Endothelial cell of umbilical vein (primary cell): ENCODE measurements around the gene WNT7B. TPM values are rescaled to one million over a fixed set of nuclear protein-coding genes. Genes with fewer than 3 reads are reported as not detected.

Source experiments
- BruUV-seq: library from RNA; stranded (reverse); fragments of 400-500 nt; replicated peaks from 2 replicates; lab custom pipeline; 2021; lab: Mats Ljungman, UMichigan
- CTCF ChIA-PET: fragments of 300-600, 350-600 bp; sonication (Branson Sonifier 250); formaldehyde crosslinking; loops from one replicate; lab custom pipeline; 2021; ENCODE audit warnings: antibody characterized with exemption, inconsistent platforms; lab: Charles Lee
- POLR2A ChIA-PET: fragments of 300-600, 350-600 bp; sonication (Branson Sonifier 250); formaldehyde crosslinking; loops from one replicate; lab custom pipeline; 2021; ENCODE audit warnings: antibody characterized with exemption, inconsistent platforms; lab: Charles Lee
- DNase-seq: peaks from one replicate; pipeline ENCODE4 v3.0.0-alpha.2; 2011; ENCODE audit warnings: low read depth, low spot score
- FAIRE-seq: peaks from 2 replicates; lab custom pipeline; 2011; peaks lifted over from hg19 to GRCh38; lab: Jason Lieb, UNC
- H2AFZ ChIP-seq: 2 replicates; pipeline ENCODE4 v1.6.0; 2012; ENCODE audit warnings: low read depth, low read length, control low read depth, inconsistent platforms
- H3K27ac ChIP-seq: 2 replicates; pipeline ENCODE4 v1.5.1; 2011; ENCODE audit warnings: low read depth, mild to moderate bottlenecking, control low read depth, low read length, moderate library complexity; ENCODE audit not compliant: insufficient read depth
- H3K27me3 ChIP-seq, 2 experiments: 2 replicates each; pipeline versions ENCODE4 v1.6.0 to v1.6.1; 2011; ENCODE audit warnings: low read length in 2 of 2, mixed read lengths in 1 of 2; ENCODE audit not compliant: control insufficient read depth in 2 of 2, insufficient read depth in 2 of 2
- H3K36me3 ChIP-seq, 2 experiments: 2 replicates in 1 of 2; 3 replicates in 1 of 2; pipeline ENCODE4 v1.5.1; 2011; ENCODE audit warnings: low read length in 2 of 2, mild to moderate bottlenecking in 1 of 2, moderate library complexity in 1 of 2; ENCODE audit not compliant: control insufficient read depth in 2 of 2, insufficient read depth in 2 of 2; ENCODE audit errors: extremely low read depth in 1 of 2
- H3K4me1 ChIP-seq: 3 replicates; pipeline ENCODE4 v1.5.1; 2011; ENCODE audit warnings: mild to moderate bottlenecking, low read length; ENCODE audit not compliant: control insufficient read depth, insufficient read depth; ENCODE audit errors: extremely low read depth
- H3K4me2 ChIP-seq: 2 replicates; pipeline ENCODE4 v1.6.1; 2011; ENCODE audit warnings: low read length, control low read depth, mixed read lengths; ENCODE audit not compliant: insufficient read depth
- H3K4me3 ChIP-seq, 3 experiments: fragments of 200-600 bp in 1 of 3; sonication (generic), shearing (Covaris generic) in 1 of 3; replicated peaks in 1 of 3; 2 replicates each; pipeline ENCODE4 v1.5.1; 2011 to 2016; ENCODE audit warnings: control low read depth in 3 of 3, low read length in 3 of 3, mild to moderate bottlenecking in 2 of 3, inconsistent platforms in 1 of 3, low read depth in 1 of 3, moderate library complexity in 1 of 3; ENCODE audit not compliant: insufficient read depth in 1 of 3
- H3K79me2 ChIP-seq: 2 replicates; pipeline ENCODE4 v1.6.0; 2012; ENCODE audit warnings: low read length, inconsistent platforms; ENCODE audit not compliant: control insufficient read depth, insufficient read depth
- H3K9ac ChIP-seq: replicated peaks from 2 replicates; pipeline ENCODE3; 2011; ENCODE audit warnings: low read length, control low read depth; ENCODE audit not compliant: insufficient read depth; ENCODE audit errors: extremely low read depth
- H3K9me1 ChIP-seq: replicated peaks from 3 replicates; pipeline ENCODE4 v1.6.0; 2011; ENCODE audit warnings: mild to moderate bottlenecking, low read length; ENCODE audit not compliant: control insufficient read depth, insufficient read depth; ENCODE audit errors: extremely low read depth
- H3K9me3 ChIP-seq: replicated peaks from 2 replicates; pipeline ENCODE4 v1.5.1; 2012; ENCODE audit warnings: low read length, inconsistent platforms; ENCODE audit not compliant: control insufficient read depth, insufficient read depth
- H4K20me1 ChIP-seq: replicated peaks from 2 replicates; pipeline ENCODE3; 2011; ENCODE audit warnings: mild to moderate bottlenecking, low read length; ENCODE audit not compliant: control insufficient read depth, insufficient read depth; ENCODE audit errors: extremely low read depth
- CTCF ChIP-seq, 2 donors: IDR thresholded peaks; 1 replicate in 1 of 2; 2 replicates in 1 of 2; pipeline ENCODE4 v1.5.1; 2011; ENCODE audit warnings: low read length in 2 of 2, mild to moderate bottlenecking in 2 of 2, moderate library complexity in 2 of 2, control low read depth in 1 of 2, inconsistent platforms in 1 of 2, low read depth in 1 of 2; ENCODE audit not compliant: insufficient read depth in 1 of 2; ENCODE audit errors: extremely low read depth in 1 of 2
- EZH2 ChIP-seq: IDR thresholded peaks from 2 replicates; pipeline ENCODE4 v1.6.1; 2012; ENCODE audit warnings: borderline replicate concordance, low read depth, mild to moderate bottlenecking, moderate library complexity, low read length, inconsistent platforms; ENCODE audit not compliant: severe bottlenecking
- FOS ChIP-seq: IDR thresholded peaks from 2 replicates; pipeline ENCODE4 v1.6.1; 2011; ENCODE audit warnings: mild to moderate bottlenecking, low read length, moderate library complexity, borderline replicate concordance; ENCODE audit not compliant: insufficient read depth
- GATA2 ChIP-seq: IDR thresholded peaks from 2 replicates; pipeline ENCODE4 v1.7.0; 2011; ENCODE audit warnings: low read depth, mild to moderate bottlenecking, moderate library complexity, mixed read lengths, low read length; ENCODE audit not compliant: insufficient read length, insufficient read depth
- JUN ChIP-seq: IDR thresholded peaks from 2 replicates; pipeline ENCODE4 v1.6.1; 2011; ENCODE audit warnings: borderline replicate concordance, low read depth; ENCODE audit not compliant: insufficient read length, insufficient read depth
- MAX ChIP-seq: IDR thresholded peaks from 2 replicates; pipeline ENCODE4 v1.6.1; 2011; ENCODE audit not compliant: insufficient read depth, insufficient read length
- MYC ChIP-seq: IDR thresholded peaks from one replicate; pipeline ENCODE4 v1.6.1; 2011; ENCODE audit warnings: mild to moderate bottlenecking, low read depth, low read length
- POLR2A ChIP-seq: IDR thresholded peaks from 2 replicates; pipeline ENCODE4 v1.6.1; 2012; ENCODE audit warnings: low read depth, mild to moderate bottlenecking, control low read depth, low read length
- POLR2AphosphoS5 ChIP-seq: IDR thresholded peaks from 2 replicates; pipeline ENCODE4 v1.6.1; 2012; ENCODE audit warnings: low read depth, mild to moderate bottlenecking, control low read depth, low read length, moderate library complexity; ENCODE audit not compliant: insufficient read depth
- dilution Hi-C: fragments of 300-500 bp; cut with MboI; formaldehyde crosslinking; loops from one replicate; pipeline ENCODE4 v1.15.0; 2019; ENCODE audit warnings: low sequenced_read_pairs; ENCODE audit not compliant: extremely low pct_ligation_motif_present
- intact Hi-C: fragments of 100-400 bp; cut with micrococcal nuclease; formaldehyde crosslinking; loops from one replicate; pipeline ENCODE4 v1.10.0; 2022
- polyA plus RNA-seq, 4 experiments: library from polyadenylated mRNA; depleted of rRNA in 3 of 4; stranded (reverse) in 3 of 4; unstranded in 1 of 4; fragments of >200 nt; gene quantifications; 2 replicates each; pipeline versions ENCODE4 v1.2.1 to v1.2.3, GENCODE V29; 2011 to 2012; ENCODE audit warnings: missing spikeins in 1 of 4
- total RNA-seq: library from RNA; stranded (reverse); gene quantifications from 2 replicates; pipeline ENCODE4 v1.2.3, GENCODE V29; 2021

Gene WNT7B
- total and polyA plus RNA-seq, 2 donors (not counting 3 experiments of a cell fraction or from before 2014, with no cell fraction given): not detected

- Histone ChIP-seq H2AFZ (no peak overlapping the region), H3K4me2 (no peak overlapping the region), H3K4me1 (no peaks in the 10 kb centered on the region), H3K27ac (no peak overlapping the region), H4K20me1 (no peaks in the 10 kb centered on the region), H3K36me3 (no peaks in the 10 kb centered on the region), H3K79me2 (no peaks in the 10 kb centered on the region), H3K9ac (no peak overlapping the region), H3K9me1 (no peaks in the 10 kb centered on the region), H3K4me3 (no peak overlapping the region), H3K27me3 (peaks cover 0 to 2% of the 10 kb centered on the region in 2 experiments), H3K9me3 (no peaks in the 10 kb centered on the region)
- no peak for FAIRE-seq
- intact Hi-C loops (no loop called here), dilution Hi-C loops (no loop called here)
- POLR2A ChIA-PET: no interaction called here
- CTCF ChIA-PET: no interaction called here
- BruUV-seq: no TSS peak
- TF ChIP-seq MAX (no peak), EZH2 (no peak), POLR2A (no peak), CTCF (IDR thresholded peaks at IDR 0.05; ENCODE audit: extremely low read depth in 1 of 2, insufficient read depth in 1 of 2, low read depth in 1 of 2, low read length in 2 of 2) (no peak), FOS (no peak), JUN (no peak), GATA2 (no peak), MYC (no peak), POLR2AphosphoS5 (no peak)
- no peak for DNase-seq
These were observed 24.8 kb downstream of the WNT7B start for GRCh38 chr22:45952151-45952550.
